GM19438 (cell line): ENCODE measurements around the gene PI16.

ENCODE experiments used
- ATAC-seq: cut with Tn5 transposase; IDR thresholded peaks from one replicate; pipeline ENCODE4 v1.9.1; 2021; ENCODE audit warnings: low read depth; ENCODE audit not compliant: unreplicated experiment

PI16 gene

DNA sequence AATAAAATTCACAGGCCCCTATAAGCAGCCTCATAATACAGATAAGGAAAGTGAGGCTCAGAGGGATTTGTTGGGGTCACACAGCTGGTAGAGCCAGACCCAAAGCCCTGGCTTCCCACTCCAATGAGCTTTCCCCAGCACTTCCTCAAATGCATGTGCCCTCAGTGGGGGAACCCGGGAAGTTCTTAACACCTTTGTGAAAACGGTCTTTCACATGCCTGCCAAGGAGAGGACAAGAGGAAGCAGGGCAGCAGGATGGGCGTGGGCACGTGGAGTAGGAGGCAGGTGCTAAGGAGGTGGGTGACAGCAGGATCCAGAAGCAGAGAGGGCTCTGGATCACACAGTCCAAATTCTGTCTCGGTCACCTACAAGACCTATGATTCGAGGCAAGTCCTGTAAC, 598 bp downstream of the PI16 start:
- no peak for ATAC-seq

DNA sequence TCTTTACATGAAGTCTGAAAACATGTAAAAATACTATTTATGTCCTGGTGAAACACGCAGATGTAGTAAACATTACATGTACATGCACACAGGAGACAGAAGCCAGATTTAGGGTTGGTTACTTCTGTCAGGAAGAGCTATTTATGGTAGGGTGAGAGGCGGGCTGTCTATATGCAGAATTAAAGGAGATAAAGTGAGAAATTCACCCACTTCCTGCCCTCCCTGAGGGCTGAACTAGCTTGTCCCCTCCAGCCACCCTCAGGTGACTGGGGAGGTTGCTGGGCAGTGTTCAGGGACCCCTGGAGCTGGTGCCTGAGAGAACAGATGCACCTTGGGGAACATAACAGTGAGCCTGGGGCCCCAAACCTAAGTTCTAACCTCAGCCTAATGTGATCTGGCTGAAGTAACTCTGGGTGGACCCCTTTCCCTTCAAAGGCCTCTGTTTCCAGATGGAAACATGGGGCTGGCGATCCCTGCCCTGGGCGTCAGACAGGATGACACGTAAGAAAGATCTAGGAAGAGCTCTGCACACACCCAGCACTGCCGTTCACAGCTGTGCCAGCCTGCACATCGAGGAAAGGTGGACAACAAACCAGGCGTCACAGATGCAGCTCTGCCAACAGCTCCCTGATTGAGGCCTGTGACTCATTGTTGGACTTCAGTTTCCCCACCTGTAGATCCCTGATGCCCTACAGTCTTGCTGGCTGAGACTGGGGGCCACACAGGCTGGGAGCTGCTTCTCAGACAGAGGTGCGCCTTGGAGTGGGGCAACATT, 1.3 kb downstream of the PI16 start:
- no peak for ATAC-seq

DNA sequence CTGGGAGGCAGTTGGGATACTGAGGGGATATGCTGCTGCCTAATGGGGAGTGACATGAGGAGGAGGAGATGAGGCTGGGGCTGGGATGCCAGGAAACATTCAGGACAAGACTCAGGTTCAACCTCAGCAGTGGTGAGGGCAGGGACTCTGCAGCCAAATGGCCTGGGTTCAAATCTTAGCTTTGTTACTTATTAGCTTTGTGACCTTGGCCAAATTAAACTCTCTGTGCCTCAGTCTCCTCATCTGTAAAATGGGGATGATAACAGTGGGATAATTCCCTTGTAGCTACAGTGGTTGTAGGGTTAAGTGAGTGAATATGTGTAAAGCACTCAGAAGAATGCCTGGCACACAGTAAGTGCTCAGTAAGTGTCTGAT, 1.9 kb downstream of the PI16 start:
- no peak for ATAC-seq

DNA sequence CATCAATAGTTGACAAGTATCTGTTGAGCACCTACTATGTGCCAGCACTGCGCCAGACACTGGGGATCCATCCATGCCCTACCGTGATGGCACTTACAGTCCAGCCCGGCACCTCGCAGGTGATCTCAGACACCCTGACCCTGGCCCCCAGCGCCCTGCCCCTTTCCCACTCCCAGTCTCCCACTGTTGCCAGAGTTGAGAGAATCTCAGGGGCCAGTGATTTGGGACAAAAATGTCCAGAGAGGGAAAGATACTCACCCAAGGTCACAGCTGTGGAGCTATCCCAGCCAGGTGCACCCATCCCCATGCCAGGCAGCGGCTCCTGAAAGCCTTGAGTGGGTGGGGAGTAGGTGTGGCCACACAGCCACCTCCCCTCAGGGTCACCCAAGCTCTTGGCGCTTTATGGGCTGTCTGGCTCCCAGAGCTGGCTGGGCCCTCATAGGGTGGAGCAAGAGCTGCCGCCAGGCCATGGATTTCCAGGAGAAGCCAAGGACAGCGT, 3.3 kb downstream of the PI16 start:
- ATAC-seq = no peak

DNA sequence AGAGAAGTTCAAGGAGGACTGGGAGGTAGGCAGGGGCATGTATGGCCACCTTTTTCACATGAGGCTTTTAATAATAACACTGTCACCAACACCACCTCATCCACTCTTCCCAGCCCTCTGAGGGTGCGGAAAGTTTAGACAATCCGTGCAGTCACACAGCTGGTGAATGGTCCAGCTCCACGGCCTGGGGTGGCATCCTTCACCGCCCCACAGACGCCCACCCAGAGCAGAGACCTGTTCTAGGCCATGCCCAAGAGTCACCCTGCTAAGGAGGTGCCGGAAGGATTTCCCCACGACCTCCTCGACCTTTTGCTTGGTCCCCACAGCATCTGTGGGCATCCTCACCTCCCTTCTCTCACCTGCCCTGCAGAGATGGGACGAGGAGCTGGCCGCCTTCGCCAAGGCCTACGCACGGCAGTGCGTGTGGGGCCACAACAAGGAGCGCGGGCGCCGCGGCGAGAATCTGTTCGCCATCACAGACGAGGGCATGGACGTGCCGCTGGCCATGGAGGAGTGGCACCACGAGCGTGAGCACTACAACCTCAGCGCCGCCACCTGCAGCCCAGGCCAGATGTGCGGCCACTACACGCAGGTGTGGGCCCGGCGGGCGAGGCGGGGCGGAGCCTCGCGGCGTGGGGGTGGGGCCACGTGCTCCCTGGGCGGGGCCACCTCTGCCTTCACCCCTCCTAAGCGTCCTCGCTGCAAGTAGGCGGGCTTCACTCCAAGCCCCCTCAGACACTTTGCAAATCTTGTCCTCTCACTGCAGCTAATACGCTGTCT, 4.4 kb downstream of the PI16 start:
- ATAC-seq = no peak

DNA sequence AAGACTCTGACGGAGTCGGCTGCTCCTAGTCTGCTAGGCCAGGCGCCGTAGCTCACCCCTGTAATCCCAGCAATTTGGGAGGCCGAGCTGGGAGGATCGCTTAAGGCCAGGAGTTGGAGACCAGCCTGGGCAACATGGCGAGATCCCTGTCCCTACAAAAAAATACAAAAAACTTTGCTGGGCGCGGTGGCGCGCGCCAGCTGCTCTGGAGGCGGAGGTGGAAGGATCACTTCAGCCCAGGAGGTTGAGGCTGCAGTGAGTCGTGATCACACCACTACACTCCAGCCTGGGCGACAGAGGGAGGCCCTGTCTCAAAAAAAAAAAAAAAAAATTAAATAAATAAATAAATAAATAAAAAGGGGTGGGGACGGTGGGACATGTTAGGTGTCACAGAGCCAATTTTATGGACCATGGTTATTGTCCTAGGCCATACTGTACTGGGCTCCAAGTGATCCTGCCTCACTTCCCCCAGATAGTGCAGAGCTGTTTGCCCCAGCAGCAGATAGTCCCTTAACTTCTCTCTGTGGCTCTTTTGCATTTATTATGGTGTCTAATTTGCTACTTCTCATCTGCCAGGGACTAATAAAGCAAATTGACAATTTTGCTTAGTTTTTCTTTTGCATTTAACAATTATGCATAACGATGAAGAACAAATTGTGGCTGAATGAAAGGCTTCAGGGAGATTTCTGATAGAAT, 5.2 kb downstream of the PI16 start:
- ATAC-seq = no peak

DNA sequence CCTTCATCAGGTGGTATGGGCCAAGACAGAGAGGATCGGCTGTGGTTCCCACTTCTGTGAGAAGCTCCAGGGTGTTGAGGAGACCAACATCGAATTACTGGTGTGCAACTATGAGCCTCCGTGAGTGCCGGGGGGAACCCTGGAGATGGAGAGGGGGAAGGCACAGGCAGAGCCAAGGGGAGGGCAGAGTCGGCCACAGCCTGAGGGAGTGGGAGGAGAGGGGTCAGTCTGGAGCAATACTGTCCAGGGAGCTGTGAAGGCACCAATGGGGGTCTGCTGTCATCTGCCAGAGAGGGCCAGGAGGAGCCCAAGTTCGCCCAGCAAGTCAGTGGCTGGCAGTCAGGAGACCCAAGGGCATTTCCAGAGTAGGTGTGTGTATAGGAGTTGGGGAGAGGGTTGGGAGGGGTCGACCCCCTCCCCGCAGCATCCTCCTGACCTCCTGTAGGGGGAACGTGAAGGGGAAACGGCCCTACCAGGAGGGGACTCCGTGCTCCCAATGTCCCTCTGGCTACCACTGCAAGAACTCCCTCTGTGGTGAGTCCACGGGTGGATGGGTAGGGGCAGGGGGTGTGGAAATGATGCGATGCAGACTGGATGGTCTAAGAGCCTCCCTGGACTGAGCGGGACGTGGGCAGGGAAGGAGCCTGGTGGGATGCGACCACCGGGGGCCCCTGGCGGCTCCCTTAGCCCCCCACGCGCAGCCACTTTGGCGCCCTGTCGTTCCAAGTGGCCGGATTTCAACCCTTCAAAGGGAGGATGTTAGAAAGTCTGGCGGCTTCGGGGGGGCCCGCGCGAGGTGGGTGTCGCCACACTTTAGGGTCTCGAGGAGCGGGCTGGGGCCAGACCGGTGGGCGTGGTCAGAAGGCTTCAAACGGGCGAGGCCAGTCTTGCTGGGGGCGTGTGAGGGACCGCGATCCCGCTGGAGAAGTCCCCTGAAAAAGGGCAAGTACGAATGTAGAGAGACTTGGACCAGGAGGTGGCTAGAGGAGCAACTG, 7.2 kb downstream of the PI16 start:
- no peak for ATAC-seq

DNA sequence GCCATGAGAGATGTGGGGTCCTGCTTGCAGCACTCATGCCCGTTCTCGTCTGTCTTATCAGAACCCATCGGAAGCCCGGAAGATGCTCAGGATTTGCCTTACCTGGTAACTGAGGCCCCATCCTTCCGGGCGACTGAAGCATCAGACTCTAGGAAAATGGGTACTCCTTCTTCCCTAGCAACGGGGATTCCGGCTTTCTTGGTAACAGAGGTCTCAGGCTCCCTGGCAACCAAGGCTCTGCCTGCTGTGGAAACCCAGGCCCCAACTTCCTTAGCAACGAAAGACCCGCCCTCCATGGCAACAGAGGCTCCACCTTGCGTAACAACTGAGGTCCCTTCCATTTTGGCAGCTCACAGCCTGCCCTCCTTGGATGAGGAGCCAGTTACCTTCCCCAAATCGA, 8.3 kb downstream of the PI16 start:
- ATAC-seq = peak; percentile 63

DNA sequence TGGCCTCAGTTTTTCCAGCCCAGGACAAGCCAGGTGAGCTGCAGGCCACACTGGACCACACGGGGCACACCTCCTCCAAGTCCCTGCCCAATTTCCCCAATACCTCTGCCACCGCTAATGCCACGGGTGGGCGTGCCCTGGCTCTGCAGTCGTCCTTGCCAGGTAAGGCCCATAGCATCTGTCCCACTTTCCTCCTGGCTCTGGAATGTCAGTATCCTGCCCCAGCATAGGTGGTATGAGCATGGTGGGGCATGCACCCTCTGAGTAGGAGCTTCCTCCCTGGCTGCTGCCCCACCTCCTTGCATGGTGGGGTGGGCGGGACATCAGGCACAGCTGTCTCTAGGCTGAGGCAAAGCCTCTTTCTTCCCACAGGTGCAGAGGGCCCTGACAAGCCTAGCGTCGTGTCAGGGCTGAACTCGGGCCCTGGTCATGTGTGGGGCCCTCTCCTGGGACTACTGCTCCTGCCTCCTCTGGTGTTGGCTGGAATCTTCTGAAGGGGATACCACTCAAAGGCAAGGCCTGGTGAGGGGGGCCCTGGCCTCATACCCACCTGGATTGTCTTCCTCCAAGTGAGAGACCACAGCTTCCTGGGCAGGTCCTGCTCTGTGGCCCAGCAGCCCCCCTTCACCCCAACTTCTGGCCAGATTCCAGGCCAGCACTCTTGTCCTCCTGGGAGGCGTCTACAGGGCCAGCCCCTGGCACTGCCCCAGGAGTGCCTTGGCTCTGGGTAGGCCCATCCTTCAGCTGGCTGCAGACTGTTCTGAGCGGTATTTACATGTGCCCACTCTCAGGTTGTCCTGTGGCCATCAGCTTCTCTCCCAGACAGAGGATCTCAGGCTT, 9.1 kb downstream of the PI16 start:
- no peak for ATAC-seq

DNA sequence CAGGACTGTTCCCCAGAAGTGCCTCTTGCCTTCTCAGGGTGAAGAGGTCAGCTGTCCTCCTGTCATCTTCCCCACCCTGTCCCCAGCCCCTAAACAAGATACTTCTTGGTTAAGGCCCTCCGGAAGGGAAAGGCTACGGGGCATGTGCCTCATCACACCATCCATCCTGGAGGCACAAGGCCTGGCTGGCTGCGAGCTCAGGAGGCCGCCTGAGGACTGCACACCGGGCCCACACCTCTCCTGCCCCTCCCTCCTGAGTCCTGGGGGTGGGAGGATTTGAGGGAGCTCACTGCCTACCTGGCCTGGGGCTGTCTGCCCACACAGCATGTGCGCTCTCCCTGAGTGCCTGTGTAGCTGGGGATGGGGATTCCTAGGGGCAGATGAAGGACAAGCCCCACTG, 9.8 kb downstream of the PI16 start:
- no peak for ATAC-seq

DNA sequence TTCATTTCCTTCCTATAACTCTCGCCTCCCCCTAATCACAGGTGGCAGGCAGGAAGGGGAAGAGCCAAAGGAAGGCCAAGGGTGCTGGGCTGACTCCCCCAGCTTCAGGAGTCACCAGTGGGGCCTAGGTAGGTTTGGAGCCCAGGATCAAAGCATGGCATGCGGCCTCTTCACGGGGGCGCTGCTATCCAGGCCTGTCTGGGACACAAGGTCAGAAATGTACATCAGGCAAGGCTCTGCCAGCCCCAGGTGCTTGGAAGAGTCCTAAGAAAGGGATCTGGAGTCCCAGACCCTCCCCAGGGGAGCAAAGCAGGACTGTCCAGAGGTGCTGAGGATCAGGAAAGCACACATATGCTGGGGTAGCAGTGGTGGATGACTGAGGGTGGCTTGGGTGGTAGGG, 10.4 kb downstream of the PI16 start:
- ATAC-seq = no peak

DNA sequence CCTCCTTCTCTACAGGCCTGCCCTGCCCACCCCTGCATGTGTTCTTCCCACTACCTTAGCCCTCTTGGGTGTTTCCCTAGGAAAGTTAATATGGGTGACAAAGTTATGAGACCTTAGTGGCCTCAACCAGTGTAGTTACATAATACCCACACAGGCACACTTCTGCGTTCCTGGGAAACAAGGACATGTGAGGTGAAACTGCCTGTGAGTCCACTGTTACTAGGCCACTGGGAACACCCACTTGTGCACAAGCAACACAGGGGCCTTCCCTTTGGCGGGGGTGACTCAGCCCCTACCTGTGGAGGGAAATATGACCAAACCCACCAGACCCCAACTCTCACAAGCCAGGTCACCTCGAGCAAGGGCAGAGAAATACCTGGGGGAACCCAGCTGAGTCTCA, 12.8 kb downstream of the PI16 start:
- ATAC-seq = no peak

DNA sequence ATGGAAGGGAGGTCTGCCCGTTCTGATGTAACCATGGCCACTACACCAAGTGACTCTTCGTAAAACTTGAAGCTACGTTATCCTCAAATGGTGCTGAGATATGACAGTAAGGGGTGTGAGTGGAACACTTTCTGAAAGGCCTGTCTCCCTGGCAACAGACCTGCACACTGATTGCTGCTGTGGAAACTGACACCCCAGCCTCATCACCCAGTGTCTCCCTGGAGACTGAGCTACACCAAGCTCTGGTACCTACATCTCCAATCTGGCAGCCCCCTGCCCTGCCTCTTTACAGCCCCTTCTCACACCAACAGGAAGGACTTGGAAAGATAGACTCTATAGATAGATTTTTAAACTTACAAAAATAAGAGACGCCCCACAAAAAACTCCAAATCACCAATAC, 13.2 kb downstream of the PI16 start:
- ATAC-seq = no peak

DNA sequence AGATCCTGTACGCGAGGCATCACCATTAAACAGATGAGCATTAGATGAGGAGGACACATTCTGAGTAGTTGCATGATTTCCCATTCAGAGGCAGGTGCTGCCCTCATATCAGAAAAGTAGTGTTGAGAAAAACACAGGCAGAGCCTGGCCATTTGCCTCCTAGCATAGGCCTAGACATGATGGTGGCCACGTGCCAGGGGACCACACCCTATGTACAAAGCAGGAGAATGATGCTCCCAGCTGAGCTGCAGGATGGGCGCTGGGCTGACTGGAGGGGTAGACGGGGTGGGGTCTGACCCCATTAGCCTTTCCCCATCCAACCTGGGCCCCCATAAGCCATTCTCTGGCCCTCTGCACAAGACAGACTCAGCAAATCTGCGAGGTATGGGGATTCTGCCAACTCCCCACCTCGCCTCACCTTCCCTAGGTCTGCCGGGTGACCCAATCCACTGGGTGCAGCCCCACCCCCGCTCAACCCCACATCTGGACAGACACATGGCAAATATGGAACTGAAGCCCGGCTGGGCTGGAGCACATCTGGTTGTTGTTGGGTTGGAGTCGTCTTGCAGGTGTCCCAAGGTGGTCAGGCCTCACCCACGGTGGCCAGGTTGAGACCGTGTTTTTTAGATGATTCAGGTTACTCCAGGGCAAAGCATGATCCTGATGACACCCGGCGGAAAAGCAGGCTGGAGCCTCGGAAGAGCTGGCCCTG, 13.9 kb downstream of the PI16 start:
- no peak for ATAC-seq

DNA sequence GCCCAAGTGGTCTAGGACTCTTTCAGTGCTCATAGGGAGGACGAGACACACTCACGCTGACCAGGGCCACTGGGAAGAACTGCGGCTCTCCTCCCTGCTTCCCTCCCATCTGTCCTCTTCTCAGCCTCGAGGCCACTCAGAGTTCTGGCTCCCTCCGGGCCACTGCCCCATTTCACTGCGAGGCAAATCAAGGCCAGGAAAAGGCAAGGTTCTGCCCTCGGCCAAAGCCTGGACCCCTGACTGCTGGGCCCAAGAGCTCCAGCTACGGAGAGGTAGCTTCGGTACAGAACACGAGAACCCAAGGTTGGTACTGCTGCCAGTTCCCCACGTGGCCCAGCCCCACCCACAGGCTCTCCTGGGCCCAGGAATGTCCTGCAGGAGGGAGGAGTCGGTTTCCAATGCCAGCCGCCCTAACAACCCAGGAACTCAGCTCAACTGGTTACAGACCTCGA, 14.7 kb downstream of the PI16 start:
- no peak for ATAC-seq

DNA sequence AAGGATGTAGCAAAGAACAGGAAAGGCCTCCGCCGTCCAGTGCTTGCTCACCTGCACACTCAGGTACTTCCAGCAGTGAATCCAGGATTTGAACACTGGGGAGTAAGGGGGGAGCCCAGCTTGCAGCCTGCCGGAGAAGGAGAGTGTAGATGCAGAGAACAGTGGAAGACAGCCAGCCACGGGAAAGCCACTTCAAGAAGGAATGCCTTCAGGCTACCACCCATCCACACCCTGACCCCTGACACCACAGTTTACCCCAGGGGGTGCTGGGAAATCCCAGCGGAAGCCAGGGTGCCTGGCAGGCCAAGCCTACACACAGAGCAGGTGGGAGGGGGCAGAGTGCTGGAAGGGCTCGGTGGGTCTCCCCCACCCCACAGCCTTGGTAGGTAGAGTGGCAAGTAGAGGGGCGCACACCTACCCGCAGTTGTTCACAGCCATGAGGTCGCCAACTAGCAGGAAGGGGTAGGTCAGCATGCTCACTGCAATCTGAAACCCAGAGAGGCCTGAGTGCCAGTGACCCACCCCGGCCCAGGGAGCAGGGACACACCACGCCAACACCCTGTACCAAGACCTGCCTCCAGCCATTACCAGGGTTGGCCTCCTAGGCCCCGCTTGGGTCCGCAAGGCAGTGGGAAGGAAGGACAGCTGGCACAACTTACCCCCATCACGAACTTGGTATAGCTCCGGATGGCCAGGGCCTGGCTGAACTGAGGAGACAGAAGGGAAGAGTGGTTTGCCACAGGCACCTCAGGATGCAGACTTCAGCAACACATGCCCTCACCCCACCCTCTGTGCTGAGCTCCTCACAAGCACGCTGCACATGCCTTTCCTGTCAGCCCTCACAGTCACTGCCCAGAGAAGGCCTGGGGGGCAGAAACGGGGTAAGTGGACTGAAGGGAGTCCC, 15.7 kb downstream of the PI16 start:
- ATAC-seq = no peak
